ENCODE data around the gene MSX1.

DNA sequence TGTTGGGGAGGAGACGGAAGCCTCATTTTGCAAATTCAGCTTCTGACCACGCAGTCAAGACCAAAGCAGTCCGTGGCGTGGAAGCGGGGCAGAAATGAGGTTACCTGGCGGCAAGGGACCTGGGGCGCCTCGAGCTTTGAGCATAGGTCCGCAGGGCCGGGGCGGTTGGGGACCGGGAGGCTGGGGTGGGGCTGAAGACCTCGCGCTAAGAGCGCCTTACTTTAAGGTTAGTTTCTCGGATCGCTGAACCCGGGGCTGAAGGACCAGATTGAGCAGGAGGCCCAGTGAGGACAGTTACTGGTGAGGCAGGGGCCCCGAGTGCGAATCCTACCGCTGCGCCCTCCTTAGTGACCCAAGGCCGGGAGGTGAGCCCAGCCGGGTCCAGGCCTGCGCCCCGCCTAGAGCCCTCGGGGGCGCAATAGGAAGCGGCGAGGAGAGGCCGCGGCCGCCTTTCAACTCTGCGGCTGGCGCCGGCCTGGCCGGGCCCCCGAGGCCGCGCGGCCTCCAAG is 7.5 kb downstream of the MSX1 start:
- TF ChIP-seq, protein P1, sequence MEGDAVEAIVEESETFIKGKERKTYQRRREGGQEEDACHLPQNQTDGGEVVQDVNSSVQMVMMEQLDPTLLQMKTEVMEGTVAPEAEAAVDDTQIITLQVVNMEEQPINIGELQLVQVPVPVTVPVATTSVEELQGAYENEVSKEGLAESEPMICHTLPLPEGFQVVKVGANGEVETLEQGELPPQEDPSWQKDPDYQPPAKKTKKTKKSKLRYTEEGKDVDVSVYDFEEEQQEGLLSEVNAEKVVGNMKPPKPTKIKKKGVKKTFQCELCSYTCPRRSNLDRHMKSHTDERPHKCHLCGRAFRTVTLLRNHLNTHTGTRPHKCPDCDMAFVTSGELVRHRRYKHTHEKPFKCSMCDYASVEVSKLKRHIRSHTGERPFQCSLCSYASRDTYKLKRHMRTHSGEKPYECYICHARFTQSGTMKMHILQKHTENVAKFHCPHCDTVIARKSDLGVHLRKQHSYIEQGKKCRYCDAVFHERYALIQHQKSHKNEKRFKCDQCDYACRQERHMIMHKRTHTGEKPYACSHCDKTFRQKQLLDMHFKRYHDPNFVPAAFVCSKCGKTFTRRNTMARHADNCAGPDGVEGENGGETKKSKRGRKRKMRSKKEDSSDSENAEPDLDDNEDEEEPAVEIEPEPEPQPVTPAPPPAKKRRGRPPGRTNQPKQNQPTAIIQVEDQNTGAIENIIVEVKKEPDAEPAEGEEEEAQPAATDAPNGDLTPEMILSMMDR (IDR thresholded peaks at IDR 0.05; ENCODE audit: low read depth, low read length, missing input control): no peak
- no peak for TF ChIP-seq TAF1 (conservative IDR thresholded peaks at IDR 0.05)
- TF ChIP-seq, protein P2, sequence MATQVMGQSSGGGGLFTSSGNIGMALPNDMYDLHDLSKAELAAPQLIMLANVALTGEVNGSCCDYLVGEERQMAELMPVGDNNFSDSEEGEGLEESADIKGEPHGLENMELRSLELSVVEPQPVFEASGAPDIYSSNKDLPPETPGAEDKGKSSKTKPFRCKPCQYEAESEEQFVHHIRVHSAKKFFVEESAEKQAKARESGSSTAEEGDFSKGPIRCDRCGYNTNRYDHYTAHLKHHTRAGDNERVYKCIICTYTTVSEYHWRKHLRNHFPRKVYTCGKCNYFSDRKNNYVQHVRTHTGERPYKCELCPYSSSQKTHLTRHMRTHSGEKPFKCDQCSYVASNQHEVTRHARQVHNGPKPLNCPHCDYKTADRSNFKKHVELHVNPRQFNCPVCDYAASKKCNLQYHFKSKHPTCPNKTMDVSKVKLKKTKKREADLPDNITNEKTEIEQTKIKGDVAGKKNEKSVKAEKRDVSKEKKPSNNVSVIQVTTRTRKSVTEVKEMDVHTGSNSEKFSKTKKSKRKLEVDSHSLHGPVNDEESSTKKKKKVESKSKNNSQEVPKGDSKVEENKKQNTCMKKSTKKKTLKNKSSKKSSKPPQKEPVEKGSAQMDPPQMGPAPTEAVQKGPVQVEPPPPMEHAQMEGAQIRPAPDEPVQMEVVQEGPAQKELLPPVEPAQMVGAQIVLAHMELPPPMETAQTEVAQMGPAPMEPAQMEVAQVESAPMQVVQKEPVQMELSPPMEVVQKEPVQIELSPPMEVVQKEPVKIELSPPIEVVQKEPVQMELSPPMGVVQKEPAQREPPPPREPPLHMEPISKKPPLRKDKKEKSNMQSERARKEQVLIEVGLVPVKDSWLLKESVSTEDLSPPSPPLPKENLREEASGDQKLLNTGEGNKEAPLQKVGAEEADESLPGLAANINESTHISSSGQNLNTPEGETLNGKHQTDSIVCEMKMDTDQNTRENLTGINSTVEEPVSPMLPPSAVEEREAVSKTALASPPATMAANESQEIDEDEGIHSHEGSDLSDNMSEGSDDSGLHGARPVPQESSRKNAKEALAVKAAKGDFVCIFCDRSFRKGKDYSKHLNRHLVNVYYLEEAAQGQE (IDR thresholded peaks at IDR 0.05): no peak
- TF ChIP-seq, protein P3, sequence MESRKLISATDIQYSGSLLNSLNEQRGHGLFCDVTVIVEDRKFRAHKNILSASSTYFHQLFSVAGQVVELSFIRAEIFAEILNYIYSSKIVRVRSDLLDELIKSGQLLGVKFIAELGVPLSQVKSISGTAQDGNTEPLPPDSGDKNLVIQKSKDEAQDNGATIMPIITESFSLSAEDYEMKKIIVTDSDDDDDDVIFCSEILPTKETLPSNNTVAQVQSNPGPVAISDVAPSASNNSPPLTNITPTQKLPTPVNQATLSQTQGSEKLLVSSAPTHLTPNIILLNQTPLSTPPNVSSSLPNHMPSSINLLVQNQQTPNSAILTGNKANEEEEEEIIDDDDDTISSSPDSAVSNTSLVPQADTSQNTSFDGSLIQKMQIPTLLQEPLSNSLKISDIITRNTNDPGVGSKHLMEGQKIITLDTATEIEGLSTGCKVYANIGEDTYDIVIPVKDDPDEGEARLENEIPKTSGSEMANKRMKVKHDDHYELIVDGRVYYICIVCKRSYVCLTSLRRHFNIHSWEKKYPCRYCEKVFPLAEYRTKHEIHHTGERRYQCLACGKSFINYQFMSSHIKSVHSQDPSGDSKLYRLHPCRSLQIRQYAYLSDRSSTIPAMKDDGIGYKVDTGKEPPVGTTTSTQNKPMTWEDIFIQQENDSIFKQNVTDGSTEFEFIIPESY (IDR thresholded peaks at IDR 0.05): no peak
- TF ChIP-seq EGR1 (IDR thresholded peaks at IDR 0.05; ENCODE audit: low read depth in 2 of 2): no peak
- TF ChIP-seq YY1 (IDR thresholded peaks at IDR 0.05): no peak

Measured in liver (tissue), 3 donors.